K562 (cell line): ENCODE data around the gene SYNGR1. TPM values are rescaled to one million over a fixed set of nuclear protein-coding genes. Genes with fewer than 3 reads are reported as not detected.

Source experiments
- ATF7 ChIP-seq: fragments of 450-650 bp; IDR thresholded peaks from 2 replicates; pipeline ENCODE4 v1.7.1; 2014; ENCODE audit warnings: mild to moderate bottlenecking, moderate library complexity
- BHLHE40 ChIP-seq: IDR thresholded peaks from 2 replicates; pipeline ENCODE4 v1.6.1; 2011; ENCODE audit warnings: low read length, improper control_type of control experiment
- CREM ChIP-seq: IDR thresholded peaks from 2 replicates; pipeline ENCODE4 v1.6.1; 2014; ENCODE audit warnings: antibody characterized with exemption, low read depth
- CXXC5 ChIP-seq: fragments of 250-450 bp; sonication (Bioruptor Pico); IDR thresholded peaks from 2 replicates; pipeline ENCODE4 v1.8.0; 2022; ENCODE audit warnings: inconsistent platforms, mild to moderate bottlenecking, moderate library complexity
- DPF2 ChIP-seq: fragments of 450-650 bp; IDR thresholded peaks from 2 replicates; pipeline ENCODE4 v1.6.1; 2016
- EGR1 ChIP-seq: fragments of 450-650 bp; conservative IDR thresholded peaks from 2 replicates; pipeline ENCODE4 v1.6.1; 2017; ENCODE audit warnings: mild to moderate bottlenecking
- MAZ ChIP-seq, 2 experiments: fragments of 450-650 bp in 1 of 2; sonication (generic) in 1 of 2; formaldehyde crosslinking; IDR thresholded peaks in 1 of 2; conservative IDR thresholded peaks in 1 of 2; 2 replicates each; pipeline versions ENCODE4 v1.4.0 to v1.5.0; 2020; ENCODE audit warnings: mild to moderate bottlenecking in 1 of 2, missing genetic modification reagents in 1 of 2
- NCOA1 ChIP-seq: fragments of 450-650 bp; IDR thresholded peaks from 2 replicates; pipeline ENCODE4 v1.6.1; 2016; ENCODE audit warnings: low read depth
- RB1 ChIP-seq: fragments of 450-650 bp; IDR thresholded peaks from 2 replicates; pipeline ENCODE4 v1.6.1; 2017; ENCODE audit warnings: low read depth, mild to moderate bottlenecking
- SIN3B ChIP-seq: fragments of 450-650 bp; IDR thresholded peaks from 2 replicates; pipeline ENCODE4 v1.6.1; 2017; ENCODE audit warnings: low read depth, mild to moderate bottlenecking, moderate library complexity
- SP1 ChIP-seq: sonication (generic); formaldehyde crosslinking; IDR thresholded peaks from 2 replicates; pipeline ENCODE4 v1.8.1; 2022; ENCODE audit warnings: mild to moderate bottlenecking, missing genetic modification reagents
- TAF1 ChIP-seq: IDR thresholded peaks from 2 replicates; pipeline ENCODE4 v1.6.1; 2011; ENCODE audit warnings: mild to moderate bottlenecking, low read length, moderate library complexity; ENCODE audit not compliant: insufficient read depth, control insufficient read depth, severe bottlenecking; ENCODE audit errors: extremely low read depth
- ZKSCAN8 ChIP-seq: fragments of 200-800 bp; sonication (Bioruptor generic); IDR thresholded peaks from 2 replicates; pipeline ENCODE4 v1.6.1; 2016; ENCODE audit warnings: missing genetic modification characterization, missing compliant biosample characterization
- ZNF76 ChIP-seq: fragments of 250-450 bp; sonication (Bioruptor Pico); IDR thresholded peaks from 2 replicates; pipeline ENCODE4 v1.4.0; 2020; ENCODE audit warnings: mild to moderate bottlenecking, moderate library complexity, borderline replicate concordance
- polyA plus RNA-seq, 8 experiments: library from polyadenylated mRNA; depleted of rRNA in 4 of 8; stranded (reverse) in 5 of 8; unstranded in 3 of 8; fragments of >200 nt; fragmentation: Nextera tagmentation in 2 of 8; fragmentation: Illumina TruSeq in 1 of 8; extraction: Ambion mirVana in 2 of 8; extraction: Trizol in 1 of 8; gene quantifications; 2 replicates each; pipeline versions ENCODE4 v1.2.1 to v1.2.3, GENCODE V29; 2011 to 2014; ENCODE audit warnings: inconsistent platforms in 1 of 8, missing spikeins in 1 of 8
- total RNA-seq, 7 experiments: library from RNA; depleted of rRNA in 6 of 7; stranded (reverse); fragments of >200 nt in 6 of 7; fragmentation: Illumina TruSeq in 2 of 7; extraction: Trizol in 2 of 7; gene quantifications; 2 replicates each; pipeline versions ENCODE4 v1.2.1 to v1.2.3, GENCODE V29; 2011 to 2021; ENCODE audit warnings: low replicate concordance in 1 of 7
- TF ChIP-seq, protein P1 (sequence below), 2 experiments: IDR thresholded peaks; 2 replicates each; pipeline ENCODE4 v1.6.1; 2011; ENCODE audit warnings: borderline replicate concordance in 1 of 2, control low read depth in 1 of 2, low read depth in 1 of 2, low read length in 1 of 2, mild to moderate bottlenecking in 1 of 2, mixed read lengths in 1 of 2, moderate library complexity in 1 of 2; ENCODE audit not compliant: insufficient read depth in 1 of 2, insufficient read length in 1 of 2, poor library complexity in 1 of 2, severe bottlenecking in 1 of 2; ENCODE audit errors: extremely low read depth in 1 of 2
- TF ChIP-seq, protein P2 (sequence below), 2 experiments: fragments of 450-650 bp; conservative IDR thresholded peaks; 2 replicates each; pipeline ENCODE4 v1.6.1; 2017; ENCODE audit warnings: mild to moderate bottlenecking in 2 of 2, moderate library complexity in 2 of 2
- TF ChIP-seq, protein P3 (sequence below): fragments of 450-650 bp; IDR thresholded peaks from 2 replicates; pipeline ENCODE4 v1.6.1; 2016
- TF ChIP-seq, protein P4 (sequence below): sonication (generic); formaldehyde crosslinking; IDR thresholded peaks from 2 replicates; pipeline ENCODE4 v1.8.0; 2022; ENCODE audit warnings: mild to moderate bottlenecking, missing genetic modification reagents, borderline replicate concordance
- TF ChIP-seq, protein P5 (sequence below): sonication (generic); formaldehyde crosslinking; IDR thresholded peaks from 2 replicates; pipeline ENCODE4 v1.8.1; 2023; ENCODE audit warnings: mild to moderate bottlenecking, missing genetic modification reagents

SYNGR1 gene
- total and polyA plus RNA-seq, 9 of the 15 experiments (the other 6 are each of a cell fraction or from before 2014, with no cell fraction given) = 1.8 to 15.9 (median 5.5) TPM

DNA sequence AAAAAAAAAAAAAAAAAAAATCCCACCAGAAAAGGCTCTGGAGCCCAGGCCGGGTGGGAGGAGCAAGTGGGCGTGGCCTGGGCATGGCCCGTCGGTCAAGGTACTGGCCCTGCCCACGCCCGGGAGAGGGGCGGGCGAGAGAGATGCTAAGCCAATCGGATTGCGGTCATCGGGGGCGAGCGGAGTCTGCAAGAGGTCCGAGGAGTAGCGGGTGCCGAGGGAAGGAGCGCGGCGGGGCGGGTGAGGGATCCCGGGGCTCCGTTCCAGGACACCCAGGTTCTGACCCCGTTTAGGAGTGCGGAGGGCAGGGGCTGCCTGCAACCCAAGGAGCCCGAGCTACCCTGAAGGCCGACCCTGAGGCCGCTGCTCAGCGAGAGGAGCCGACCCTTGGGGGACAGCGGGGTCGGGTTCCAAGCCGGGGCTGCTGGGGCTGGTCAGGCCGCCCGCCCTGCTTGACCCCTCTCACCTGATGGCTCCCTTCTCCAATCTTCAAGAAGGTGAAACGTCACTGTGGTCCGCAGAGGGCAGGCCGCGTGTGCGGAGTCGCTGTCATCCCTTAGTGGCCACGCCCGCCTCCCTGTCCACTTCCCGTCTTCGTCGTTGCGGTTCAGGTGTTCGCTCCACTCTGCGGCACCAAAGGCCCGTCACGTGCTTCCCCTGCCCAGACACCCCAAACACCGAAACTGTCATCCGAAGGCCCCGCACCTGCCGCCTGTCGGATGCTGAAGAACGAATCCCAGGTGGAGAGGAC, 38.6 kb downstream of the SYNGR1 start (continued):
- TF ChIP-seq, protein P1, sequence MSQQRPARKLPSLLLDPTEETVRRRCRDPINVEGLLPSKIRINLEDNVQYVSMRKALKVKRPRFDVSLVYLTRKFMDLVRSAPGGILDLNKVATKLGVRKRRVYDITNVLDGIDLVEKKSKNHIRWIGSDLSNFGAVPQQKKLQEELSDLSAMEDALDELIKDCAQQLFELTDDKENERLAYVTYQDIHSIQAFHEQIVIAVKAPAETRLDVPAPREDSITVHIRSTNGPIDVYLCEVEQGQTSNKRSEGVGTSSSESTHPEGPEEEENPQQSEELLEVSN (IDR thresholded peaks at IDR 0.05; ENCODE audit: borderline replicate concordance in 1 of 2, extremely low read depth in 1 of 2, insufficient read depth in 1 of 2, insufficient read length in 1 of 2, low read depth in 1 of 2, low read length in 1 of 2, poor library complexity in 1 of 2, severe bottlenecking in 1 of 2) = peak; percentile 60 to 66
- TF ChIP-seq SP1 (peak; percentile 63), NCOA1 (no peak), CREM (peak; percentile 30; the same call in 1 of the 2 replicates), DPF2 (no peak), ATF7 (0 out of 2 replicates have a peak, but pooled peaks have one; percentile 18), RB1 (0 out of 2 replicates have a peak, but pooled peaks have one; percentile 23), EGR1 (peak; percentile 46; the same call in 1 of the 2 replicates), ZKSCAN8 (CRISPR knock-in tag) (no peak), TAF1 (no peak), ZNF76 (CRISPR knock-in tag) (no peak), SIN3B (no peak), CXXC5 (0 out of 2 replicates have a peak, but pooled peaks have one; percentile 26), BHLHE40 (peak; percentile 59), MAZ (CRISPR knock-in tag; conservative IDR thresholded peaks at IDR 0.05 in 1 of 2, IDR thresholded peaks at IDR 0.05 in 1 of 2) (0 out of 4 replicates have a peak, but pooled peaks of 1 of the 2 experiments have one; percentile 37)
- TF ChIP-seq, protein P2, sequence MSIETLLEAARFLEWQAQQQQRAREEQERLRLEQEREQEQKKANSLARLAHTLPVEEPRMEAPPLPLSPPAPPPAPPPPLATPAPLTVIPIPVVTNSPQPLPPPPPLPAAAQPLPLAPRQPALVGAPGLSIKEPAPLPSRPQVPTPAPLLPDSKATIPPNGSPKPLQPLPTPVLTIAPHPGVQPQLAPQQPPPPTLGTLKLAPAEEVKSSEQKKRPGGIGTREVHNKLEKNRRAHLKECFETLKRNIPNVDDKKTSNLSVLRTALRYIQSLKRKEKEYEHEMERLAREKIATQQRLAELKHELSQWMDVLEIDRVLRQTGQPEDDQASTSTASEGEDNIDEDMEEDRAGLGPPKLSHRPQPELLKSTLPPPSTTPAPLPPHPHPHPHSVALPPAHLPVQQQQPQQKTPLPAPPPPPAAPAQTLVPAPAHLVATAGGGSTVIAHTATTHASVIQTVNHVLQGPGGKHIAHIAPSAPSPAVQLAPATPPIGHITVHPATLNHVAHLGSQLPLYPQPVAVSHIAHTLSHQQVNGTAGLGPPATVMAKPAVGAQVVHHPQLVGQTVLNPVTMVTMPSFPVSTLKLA (conservative IDR thresholded peaks at IDR 0.05) = peak; percentile 35 to 57; a peak in 3 of 4 replicates
- TF ChIP-seq, protein P3, sequence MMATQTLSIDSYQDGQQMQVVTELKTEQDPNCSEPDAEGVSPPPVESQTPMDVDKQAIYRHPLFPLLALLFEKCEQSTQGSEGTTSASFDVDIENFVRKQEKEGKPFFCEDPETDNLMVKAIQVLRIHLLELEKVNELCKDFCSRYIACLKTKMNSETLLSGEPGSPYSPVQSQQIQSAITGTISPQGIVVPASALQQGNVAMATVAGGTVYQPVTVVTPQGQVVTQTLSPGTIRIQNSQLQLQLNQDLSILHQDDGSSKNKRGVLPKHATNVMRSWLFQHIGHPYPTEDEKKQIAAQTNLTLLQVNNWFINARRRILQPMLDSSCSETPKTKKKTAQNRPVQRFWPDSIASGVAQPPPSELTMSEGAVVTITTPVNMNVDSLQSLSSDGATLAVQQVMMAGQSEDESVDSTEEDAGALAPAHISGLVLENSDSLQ = peak; percentile 95
- TF ChIP-seq, protein P4, sequence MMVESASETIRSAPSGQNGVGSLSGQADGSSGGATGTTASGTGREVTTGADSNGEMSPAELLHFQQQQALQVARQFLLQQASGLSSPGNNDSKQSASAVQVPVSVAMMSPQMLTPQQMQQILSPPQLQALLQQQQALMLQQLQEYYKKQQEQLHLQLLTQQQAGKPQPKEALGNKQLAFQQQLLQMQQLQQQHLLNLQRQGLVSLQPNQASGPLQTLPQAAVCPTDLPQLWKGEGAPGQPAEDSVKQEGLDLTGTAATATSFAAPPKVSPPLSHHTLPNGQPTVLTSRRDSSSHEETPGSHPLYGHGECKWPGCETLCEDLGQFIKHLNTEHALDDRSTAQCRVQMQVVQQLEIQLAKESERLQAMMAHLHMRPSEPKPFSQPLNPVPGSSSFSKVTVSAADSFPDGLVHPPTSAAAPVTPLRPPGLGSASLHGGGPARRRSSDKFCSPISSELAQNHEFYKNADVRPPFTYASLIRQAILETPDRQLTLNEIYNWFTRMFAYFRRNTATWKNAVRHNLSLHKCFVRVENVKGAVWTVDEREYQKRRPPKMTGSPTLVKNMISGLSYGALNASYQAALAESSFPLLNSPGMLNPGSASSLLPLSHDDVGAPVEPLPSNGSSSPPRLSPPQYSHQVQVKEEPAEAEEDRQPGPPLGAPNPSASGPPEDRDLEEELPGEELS (CRISPR knock-in tag) = 0 out of 2 replicates have a peak, but pooled peaks have one; percentile 73
- TF ChIP-seq, protein P5, sequence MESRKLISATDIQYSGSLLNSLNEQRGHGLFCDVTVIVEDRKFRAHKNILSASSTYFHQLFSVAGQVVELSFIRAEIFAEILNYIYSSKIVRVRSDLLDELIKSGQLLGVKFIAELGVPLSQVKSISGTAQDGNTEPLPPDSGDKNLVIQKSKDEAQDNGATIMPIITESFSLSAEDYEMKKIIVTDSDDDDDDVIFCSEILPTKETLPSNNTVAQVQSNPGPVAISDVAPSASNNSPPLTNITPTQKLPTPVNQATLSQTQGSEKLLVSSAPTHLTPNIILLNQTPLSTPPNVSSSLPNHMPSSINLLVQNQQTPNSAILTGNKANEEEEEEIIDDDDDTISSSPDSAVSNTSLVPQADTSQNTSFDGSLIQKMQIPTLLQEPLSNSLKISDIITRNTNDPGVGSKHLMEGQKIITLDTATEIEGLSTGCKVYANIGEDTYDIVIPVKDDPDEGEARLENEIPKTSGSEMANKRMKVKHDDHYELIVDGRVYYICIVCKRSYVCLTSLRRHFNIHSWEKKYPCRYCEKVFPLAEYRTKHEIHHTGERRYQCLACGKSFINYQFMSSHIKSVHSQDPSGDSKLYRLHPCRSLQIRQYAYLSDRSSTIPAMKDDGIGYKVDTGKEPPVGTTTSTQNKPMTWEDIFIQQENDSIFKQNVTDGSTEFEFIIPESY (CRISPR knock-in tag) = 0 out of 2 replicates have a peak, but pooled peaks have one; percentile 23
